DMS153 treated with DMSO at 0.1 percent for 48 hours (cell line): ENCODE results near the gene USF1.

Experiments
- DNase-seq: peaks from one replicate; lab custom pipeline; 2025; ENCODE audit not compliant: unreplicated experiment; lab: John Stamatoyannopoulos, UW

USF1 gene, protein sequence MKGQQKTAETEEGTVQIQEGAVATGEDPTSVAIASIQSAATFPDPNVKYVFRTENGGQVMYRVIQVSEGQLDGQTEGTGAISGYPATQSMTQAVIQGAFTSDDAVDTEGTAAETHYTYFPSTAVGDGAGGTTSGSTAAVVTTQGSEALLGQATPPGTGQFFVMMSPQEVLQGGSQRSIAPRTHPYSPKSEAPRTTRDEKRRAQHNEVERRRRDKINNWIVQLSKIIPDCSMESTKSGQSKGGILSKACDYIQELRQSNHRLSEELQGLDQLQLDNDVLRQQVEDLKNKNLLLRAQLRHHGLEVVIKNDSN

DNA sequence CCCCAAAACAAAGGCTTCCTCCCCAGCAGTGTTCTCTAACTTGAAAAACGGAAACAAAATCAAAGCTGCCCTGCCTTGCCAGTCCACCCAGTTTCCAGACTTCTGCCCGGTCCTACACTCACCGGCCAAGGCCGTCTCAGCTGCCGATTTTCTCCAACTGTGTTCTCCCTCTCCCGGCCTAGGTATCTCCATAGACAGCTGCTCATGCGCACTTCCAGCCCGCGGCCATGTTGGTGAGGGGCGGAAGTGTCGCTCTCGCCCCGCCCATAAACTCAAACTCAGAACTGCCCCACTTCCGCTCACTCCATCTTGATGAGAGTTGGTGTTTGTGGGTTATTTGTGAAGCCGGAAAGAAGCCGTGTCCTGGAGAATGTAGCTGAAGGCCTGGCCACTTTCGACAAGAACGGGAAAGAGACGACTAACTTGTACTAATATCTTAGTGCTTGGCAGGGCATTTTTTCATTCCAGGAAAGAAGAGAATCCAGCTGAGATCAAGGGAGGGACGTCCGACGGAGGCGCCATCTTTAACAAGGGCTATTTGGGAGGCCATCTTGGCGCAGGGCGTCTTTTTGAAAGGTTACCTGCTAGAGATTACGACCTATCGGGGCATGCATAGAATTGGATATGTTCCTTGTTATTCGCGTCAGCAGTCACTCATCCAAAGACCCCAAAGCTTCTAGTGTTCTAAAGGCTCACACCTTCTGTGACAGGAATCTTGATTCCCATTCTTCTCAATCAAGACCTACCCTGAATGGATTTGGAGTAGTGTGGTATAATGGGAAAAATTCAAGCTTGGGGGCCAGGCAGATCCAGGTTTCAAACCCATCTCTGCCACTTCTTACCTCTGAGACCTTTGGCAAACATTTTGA lies at the start of gene USF1:
Gene USF1 (minus strand): TSS at position 242 of the 869 bp plus-strand sequence. CDS start 2,702 bp downstream, outside the sequence.
- peak; percentile 97 for DNase-seq

DNA sequence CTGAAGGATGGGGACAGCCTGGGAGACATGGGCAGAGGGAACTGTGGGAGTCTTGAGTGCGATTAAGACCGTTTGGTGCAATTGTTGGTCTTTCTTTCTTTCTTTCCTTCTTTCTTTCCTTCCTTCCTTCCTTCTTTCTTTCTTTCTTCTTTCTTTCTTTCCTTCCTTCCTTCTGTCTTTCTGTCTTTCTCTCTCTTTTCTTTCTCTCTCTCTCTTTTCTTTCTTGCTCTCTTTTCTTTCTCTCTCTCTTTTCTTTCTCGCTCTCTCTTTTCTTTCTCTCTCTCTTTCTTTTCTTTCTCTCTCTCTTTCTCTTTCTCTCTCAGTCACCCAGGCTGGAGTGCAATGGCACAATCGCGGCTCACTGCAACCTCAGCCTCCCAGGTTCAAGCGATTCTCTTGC lies 49.5 kb upstream of the USF1 start:
- no peak for DNase-seq

DNA sequence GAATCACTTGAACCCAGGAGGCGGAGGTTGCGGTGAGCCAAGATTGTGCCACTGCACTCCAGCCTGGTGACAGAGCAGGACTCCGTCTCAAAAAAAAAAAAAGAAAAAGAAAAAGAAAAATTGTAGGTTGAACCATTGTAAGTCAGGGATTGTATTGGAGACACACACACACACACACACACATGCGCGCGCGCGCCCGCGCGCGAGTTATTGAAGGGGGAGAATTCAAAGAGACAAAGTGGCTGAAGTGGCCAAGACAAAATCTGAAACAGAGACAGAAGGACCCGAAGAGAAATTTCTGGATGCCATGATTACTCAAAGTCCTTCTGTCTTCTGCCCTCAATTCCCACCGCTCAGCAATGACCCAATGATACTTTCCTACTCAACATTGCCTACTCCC lies 48.7 kb upstream of the USF1 start:
- DNase-seq, result no peak

DNA sequence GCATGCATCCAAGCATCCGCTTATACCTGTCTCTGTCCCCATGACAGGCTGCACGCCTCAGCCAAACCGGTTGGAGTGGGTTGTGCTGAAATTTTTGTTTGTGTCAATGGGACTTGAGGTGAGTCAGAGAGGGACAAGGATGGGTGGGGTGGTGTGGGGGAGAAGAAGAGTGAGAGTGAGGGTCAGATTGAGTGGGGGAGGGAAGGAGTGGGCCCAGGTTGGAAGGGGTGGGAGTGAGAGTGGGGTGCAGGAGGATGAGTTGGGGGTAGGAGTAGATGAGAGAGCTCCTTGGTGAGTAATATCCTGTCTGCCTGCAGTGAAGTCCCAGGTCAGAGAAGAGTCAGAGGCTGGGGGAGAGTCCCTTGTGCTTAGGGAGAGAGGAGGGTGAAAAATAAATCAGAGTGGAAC lies 46.8 kb upstream of the USF1 start:
- DNase-seq, result no peak

DNA sequence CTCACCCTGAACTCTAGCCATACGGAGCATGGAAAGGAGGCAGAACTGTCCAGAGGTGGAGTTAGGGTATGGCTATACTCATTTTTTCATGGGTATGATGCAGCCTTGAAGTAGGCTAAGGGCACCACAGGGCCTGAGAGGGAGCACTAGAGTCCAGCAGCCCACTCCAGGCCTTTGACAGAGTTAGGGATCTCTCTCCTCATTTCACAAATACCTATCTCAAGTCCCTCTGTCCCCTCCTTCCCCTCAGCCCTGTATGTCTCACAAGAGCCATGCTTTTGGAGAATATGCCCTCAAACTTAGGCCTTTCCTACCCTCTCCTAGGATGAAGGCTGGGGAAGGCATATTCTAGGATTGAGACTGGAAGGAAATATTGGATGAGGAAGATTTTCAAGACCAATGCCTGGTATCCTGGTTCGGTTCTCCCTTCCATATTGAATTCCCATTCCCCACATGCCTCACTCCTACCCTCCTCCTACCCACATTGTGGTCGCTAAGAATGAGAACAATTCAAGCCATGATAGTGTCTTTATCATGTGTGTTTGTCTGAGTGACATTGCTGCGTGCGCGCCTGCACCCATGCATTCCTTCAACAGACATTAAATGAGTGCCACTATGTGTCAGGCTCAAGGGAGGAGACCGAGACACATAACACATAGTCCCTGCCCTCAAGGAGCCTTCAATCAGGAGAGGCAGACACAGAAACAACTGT lies 46.2 kb upstream of the USF1 start:
- DNase-seq, result no peak

DNA sequence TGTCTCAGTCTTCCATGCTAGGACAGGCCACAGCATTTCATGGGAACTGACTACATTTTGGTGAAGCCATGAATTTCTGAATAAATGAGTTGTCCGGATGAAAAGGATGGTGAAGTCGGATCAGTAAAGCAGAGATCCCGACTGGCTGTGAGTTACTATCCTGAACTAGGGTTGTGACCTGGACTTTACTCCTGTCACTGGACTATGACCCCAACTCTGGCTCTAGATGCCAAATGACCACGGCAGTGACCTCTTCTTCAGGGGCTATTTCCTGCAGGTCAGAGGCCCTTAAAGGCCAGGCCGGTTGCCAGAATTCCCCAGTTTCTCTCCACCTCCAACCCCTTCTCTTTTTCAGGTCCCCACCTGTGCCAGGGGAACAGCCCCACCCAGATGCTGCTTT lies 45.3 kb upstream of the USF1 start:
- DNase-seq, result no peak

DNA sequence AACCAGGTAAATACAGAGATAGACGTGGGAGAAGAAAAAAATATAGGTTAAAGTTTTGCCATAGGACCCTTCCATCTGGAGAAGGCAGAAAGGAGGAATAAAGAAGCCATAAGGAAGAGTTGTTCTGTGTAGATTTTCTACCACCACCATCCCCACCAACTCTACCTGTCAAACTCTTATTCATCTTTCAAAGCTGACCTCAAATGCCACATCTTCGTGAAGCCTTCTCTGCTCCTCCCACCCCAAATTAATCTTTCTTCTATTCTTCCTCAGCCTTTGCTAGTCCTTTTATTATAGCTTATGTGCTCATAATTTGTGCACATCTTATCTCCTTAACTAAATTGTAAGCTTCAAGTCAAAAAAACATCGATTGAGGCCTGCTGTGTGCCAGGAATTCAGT lies 44.8 kb upstream of the USF1 start:
- DNase-seq, result no peak

DNA sequence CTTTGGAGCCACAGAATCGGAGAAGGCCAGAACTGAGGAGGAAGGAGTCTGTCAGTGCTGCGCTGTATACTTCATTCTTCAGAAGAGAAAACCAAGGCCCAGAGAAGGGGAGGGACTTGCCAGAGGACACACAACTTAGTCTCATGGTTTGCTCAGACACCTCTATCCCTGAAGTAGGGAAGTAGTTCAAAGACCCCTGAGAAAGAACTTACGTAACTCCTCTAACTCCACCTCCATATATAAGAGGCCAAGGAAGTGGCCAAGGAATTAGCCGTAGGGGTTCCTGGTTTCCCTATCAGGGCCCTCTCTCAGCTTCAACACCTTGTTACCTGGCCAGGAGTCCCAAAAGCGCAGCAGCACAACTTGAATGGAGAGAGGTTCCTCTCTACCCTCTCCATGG lies 44.2 kb upstream of the USF1 start:
- no peak for DNase-seq

DNA sequence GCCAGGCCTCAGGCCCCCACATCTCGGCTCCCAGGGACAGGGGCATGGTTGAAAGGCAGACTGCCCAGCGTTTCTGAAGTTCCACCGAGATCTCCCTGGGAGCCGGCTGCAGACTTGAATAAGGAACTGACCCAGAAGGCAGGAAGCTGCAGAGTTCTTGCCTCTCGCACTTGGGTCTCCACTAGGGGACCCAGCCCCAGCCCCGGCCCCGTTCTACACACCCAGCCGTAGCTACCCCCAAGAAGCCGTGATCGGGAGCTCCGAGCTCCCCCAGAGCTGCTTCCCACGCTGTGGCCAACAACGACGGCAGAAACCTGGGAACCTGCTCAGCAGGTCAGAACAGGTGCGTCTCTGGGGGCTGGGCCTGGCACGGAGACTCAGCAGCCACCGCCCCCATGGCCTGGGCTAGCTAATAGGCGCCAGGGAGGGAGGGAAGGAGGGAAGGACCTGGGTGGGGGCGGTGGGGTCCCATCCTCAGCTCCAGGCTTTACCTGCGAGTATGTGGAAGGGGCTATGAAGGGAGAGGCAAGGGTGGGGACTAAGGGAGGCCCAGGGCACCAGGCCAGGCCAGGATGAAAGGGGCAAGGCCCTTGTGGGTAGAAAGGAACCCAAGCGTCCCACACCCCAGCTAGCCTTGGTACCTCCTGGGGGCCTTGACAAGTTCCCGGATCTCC lies 43.6 kb upstream of the USF1 start, which contains the start of gene NECTIN4:
Gene NECTIN4 (minus strand): TSS at position 308 of the 674 bp plus-strand sequence. CDS start 262 bp downstream, at position 46.
- no peak for DNase-seq

DNA sequence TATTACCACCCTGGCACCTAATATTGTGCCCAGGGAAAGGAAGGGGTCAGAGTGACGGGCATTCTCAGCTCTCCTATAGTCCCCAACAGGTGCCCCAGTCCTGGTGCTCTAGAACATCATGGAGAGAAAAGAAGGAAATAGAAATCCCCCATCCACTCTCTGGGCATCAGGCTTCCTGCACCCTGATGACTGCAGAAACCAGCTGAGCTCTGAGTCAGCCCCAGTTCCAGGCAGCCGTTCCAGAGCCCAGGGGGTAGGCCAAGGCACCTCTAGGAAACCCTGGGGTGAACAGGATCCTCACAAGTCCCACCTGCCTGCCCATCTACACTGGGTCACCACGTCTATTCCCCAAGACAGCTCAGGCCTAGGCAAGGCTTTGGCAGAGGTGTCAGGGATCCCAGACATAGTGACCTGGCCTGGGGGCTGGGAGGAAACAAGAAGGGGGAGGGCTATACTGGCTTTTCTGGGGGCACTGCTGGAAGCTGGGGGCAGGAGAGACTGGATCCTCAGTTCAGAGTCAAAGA lies 42.9 kb upstream of the USF1 start:
- DNase-seq, result no peak

DNA sequence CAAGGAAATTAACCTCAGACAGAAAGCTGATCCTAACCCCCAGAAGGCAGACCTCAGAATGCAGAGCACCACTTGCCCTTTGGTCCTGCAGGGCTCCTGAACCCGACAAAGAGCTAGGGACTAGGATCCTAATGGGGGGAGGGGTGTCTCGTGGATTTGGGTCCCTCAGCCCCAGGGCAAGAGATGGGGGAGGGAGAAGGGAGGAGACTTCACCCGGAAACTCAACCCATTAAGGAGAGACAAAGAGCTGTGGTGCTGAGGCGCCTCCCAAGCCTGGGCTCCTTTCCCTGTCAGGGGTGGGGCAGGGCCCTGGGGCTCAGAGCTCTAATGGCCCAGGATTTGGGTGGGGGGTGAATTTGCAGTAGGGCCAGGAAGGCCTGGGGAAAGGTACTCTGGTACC lies 40.7 kb upstream of the USF1 start:
- no peak for DNase-seq

DNA sequence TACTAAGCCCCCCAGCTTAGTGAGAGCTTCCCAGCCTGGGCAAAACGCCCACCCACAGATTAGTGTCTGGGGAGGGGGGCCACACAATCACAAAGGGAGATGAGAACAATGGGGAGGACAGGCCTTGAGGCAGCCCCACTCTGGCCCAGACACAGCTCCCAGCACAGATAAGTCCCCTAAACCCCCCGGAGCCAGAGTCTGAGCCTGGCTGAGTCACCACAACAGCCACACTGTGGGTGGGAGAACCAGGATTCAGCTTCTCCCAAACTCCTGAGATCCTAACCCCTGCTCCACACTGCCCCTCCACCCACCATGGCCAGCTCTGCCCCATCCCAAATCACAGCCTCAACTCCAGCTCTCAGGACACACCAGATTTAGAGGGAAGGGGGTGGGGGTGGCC lies 39.4 kb upstream of the USF1 start:
- DNase-seq, result no peak

DNA sequence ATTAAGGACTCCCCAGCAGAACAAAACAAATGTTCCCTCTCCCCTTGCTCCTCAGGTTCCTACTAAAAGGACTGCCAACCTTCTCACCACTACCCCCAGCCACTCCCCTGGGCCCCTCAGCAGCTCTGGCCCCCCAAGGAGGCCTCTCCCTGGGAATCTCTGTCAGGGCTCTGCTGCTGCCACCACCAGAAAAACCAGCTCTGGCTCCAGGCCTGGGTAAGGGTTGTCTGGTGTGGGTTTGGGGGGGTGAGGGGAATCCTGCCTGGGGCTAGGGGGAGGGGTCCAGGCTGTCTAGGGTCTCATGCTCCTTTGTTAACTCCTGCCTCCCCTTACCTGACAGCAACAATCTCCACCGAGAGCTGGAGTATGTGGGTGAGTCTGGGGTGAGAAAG lies 38.8 kb upstream of the USF1 start:
- no peak for DNase-seq

DNA sequence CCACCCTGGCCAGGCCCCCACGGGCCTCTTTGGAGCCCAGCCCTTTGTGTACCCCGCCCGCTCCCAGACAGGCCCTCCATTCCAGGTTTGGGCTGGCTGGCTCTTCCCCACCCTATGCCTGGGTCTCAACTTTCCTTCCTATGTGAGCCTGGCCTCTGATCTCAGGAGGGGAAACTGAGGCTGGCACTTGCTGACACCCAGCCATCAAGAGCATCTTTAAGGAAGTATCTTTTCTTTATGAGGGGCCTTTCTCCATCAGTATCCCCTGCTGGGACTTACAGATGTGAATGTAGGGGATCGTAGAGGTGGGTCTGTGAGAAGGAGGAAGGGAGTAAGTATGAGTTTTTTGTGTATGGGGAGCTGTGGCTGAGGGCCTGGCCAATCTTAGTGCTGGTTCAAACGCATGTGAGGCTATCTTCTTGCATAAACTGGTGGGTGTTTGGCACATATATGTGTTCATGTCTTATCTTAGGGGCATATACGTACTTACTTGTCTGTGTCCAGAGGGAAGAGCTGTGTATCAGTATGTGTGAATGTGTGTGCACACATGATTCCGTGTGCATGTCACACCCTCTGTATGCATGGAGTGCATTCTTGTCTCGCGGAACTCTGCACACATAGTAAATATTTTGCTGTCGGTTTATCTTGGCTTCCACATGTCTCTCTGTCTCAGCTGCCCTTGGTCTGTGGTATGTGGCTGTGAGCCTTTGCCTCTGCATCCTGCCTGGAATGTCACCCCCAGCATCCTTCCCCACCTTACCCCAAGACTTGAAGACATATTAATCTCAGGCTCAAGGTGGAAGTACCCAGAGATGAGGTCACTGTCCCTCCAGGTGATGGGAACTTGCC lies 38.2 kb upstream of the USF1 start:
- DNase-seq, result no peak

DNA sequence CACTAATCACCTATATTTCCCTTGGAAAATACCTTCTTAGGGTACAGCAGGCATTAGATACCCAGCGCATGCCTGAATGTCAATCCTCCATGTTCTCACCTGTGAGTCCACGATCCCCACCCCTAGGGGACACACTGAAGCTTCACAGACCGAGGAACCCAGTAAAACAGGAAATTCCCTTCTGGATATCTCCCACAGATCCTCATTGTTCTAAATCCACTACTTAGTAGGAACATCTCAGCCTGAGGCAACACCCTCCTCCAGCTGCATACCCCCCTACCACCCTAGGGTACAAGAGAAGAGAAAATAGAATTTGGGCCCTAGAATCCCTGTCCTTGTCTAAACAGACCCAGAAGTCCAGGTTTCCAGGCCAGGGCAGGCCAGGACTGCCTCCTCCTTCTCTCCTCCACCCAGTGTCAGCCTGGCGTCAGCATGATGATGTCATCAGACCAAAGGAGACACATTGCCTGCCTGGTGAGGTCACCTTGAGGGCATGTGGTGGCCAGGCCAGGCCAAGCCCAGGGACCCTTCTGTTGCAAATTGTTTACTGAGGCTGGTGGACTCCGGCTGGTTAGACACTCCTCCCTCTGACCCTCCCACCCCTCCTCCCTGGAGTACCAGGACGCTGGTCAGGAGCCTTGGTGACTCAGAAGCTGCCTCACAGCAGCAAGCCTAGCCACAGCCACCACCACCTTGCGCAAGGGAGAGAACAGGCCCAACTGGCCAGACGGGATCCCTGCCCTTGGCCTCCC lies 37.4 kb upstream of the USF1 start:
- no peak for DNase-seq

DNA sequence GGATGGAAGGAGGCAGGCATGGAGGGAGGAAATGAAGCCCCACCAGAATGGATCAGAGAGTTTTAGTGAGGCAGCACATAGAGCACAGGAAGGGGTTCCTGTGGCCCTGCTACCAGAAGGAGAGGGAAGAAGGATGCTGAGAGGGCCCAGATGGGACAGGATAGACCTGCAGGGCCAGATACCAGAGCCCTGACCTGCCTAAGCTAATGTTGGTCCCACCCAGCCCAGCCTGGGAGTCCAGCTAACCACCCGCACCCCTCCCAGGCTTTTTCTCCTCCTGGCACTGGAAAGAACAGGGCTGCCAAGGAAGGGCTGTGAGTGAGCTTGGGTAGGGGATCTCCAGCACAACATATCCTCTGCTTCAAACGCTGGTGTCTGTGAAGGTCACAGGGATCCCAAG lies 36.7 kb upstream of the USF1 start:
- no peak for DNase-seq

DNA sequence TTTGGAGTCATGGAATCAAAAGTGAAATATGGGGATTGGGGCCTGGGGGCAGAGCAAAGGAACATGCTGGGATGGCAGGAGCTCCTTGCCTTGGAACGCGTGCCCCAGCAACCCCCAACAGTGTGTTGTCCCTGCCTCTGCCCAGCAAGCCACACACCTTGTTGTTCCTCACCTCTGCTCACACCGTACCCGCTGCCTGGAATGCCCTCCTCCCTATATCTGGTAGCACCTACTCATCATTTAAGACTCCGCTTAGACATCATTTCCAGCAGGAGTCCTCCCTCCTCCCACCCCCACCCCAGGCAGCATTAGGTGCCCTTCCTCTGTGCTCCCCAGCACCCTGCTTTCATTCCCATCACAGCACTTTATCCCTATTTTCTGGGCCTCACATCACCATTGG lies 35.7 kb upstream of the USF1 start:
- DNase-seq, result no peak

DNA sequence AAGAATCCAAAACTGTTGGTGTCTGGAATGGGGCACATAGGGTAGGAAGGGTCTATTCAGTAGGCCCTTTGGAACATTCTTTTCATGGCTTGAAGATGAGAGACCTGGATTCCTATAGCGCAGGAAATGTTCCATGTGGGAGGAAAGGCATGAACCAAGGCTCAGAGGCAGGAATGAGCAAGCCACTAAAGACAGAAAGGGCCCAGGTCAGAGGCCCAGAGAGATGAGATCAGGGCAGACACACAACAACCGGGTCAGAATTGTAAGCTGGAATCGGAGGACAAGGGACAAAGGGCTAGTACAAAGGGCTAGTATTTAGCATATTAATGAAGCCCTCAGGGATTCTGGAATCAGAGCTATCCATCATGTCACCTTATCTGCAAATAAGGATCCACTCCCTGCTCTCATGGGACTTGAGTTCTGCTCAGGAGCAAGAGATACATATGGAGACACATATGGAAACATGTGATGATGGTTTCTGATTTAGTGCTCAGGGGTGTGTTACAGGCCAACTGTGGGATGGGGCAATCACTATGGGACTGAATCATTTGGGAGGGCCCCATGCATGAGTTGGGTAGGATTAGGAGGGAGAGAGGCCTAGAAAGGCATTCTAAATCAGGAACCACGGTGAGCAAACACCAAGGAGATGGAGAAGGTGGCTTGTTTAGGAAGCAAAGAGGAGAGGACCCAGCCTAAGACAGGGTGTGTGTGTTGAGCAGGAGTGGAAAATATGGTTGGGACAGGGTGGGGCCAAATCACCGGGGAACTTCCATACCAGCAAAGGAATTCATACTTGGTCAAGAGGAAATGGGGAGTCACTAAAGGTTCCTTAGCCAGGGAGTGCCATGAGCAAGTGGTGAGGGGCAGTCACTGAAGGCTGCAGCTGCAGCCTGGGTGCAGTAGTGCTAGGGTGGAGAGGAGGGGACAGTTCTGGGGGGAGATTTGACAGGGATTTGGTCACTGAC lies 34.9 kb upstream of the USF1 start:
- no peak for DNase-seq
